K562 (cell line): ENCODE measurements around the gene SHISA6. TPM values are rescaled to one million over a fixed set of nuclear protein-coding genes. Genes with fewer than 3 reads are reported as not detected.

Experiments
- MGA ChIP-seq: fragments of 450-650 bp; IDR thresholded peaks from 2 replicates; pipeline ENCODE4 v1.6.1; 2016; ENCODE audit warnings: mild to moderate bottlenecking, moderate library complexity
- SRSF9 ChIP-seq: fragments of 200-400 bp; formaldehyde crosslinking; IDR thresholded peaks from 2 replicates; pipeline ENCODE4 v1.6.1; 2017; ENCODE audit warnings: low read depth, low read length, borderline replicate concordance
- polyA plus RNA-seq, 8 experiments: library from polyadenylated mRNA; depleted of rRNA in 4 of 8; stranded (reverse) in 5 of 8; unstranded in 3 of 8; fragments of >200 nt; fragmentation: Nextera tagmentation in 2 of 8; fragmentation: Illumina TruSeq in 1 of 8; extraction: Ambion mirVana in 2 of 8; extraction: Trizol in 1 of 8; gene quantifications; 2 replicates each; pipeline versions ENCODE4 v1.2.1 to v1.2.3, GENCODE V29; 2011 to 2014; ENCODE audit warnings: inconsistent platforms in 1 of 8, missing spikeins in 1 of 8
- total RNA-seq, 7 experiments: library from RNA; depleted of rRNA in 6 of 7; stranded (reverse); fragments of >200 nt in 6 of 7; fragmentation: Illumina TruSeq in 2 of 7; extraction: Trizol in 2 of 7; gene quantifications; 2 replicates each; pipeline versions ENCODE4 v1.2.1 to v1.2.3, GENCODE V29; 2011 to 2021; ENCODE audit warnings: low replicate concordance in 1 of 7
- TF ChIP-seq, protein P1 (sequence below): fragments of 250-450 bp; sonication (Bioruptor Pico); IDR thresholded peaks from 2 replicates; pipeline ENCODE4 v1.4.0; 2020; ENCODE audit warnings: mild to moderate bottlenecking, moderate library complexity, borderline replicate concordance

The SHISA6 gene
- total and polyA plus RNA-seq, 9 of the 15 experiments (the other 6 are each of a cell fraction or from before 2014, with no cell fraction given): not detected

- TF ChIP-seq MGA (no peak), SRSF9 (no peak)
- TF ChIP-seq, protein P1, sequence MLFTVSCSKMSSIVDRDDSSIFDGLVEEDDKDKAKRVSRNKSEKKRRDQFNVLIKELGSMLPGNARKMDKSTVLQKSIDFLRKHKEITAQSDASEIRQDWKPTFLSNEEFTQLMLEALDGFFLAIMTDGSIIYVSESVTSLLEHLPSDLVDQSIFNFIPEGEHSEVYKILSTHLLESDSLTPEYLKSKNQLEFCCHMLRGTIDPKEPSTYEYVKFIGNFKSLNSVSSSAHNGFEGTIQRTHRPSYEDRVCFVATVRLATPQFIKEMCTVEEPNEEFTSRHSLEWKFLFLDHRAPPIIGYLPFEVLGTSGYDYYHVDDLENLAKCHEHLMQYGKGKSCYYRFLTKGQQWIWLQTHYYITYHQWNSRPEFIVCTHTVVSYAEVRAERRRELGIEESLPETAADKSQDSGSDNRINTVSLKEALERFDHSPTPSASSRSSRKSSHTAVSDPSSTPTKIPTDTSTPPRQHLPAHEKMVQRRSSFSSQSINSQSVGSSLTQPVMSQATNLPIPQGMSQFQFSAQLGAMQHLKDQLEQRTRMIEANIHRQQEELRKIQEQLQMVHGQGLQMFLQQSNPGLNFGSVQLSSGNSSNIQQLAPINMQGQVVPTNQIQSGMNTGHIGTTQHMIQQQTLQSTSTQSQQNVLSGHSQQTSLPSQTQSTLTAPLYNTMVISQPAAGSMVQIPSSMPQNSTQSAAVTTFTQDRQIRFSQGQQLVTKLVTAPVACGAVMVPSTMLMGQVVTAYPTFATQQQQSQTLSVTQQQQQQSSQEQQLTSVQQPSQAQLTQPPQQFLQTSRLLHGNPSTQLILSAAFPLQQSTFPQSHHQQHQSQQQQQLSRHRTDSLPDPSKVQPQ (CRISPR knock-in tag): no peak
These were observed 146.6 kb downstream of the SHISA6 start (continued) for GRCh38 chr17:11387610-11388009.
